ENCODE data around the gene SLC22A15. TPM values are rescaled to one million over a fixed set of nuclear protein-coding genes. Genes with fewer than 3 reads are reported as not detected.

Gene SLC22A15
- total and polyA plus RNA-seq, 4 donors = 5.3 to 16.4 (median 10.7) TPM

- no peaks in the 10 kb centered on the region for H3K9me3 ChIP-seq (ENCODE audit: control insufficient read depth in 4 of 4, insufficient read depth in 3 of 4, low read length in 3 of 4)
- no peaks in the 10 kb centered on the region for H3K4me1 ChIP-seq (ENCODE audit: control insufficient read depth in 5 of 5, insufficient read depth in 5 of 5, low read length in 5 of 5)
- ATAC-seq (ENCODE audit: insufficient read depth, low FRiP score) (no peak), DNase-seq (peak in 1 of 3 donors; percentile 20)
- no peak overlapping the region for H3K27ac ChIP-seq (ENCODE audit: low read depth in 1 of 2, low read length in 1 of 2)
- no peaks in the 10 kb centered on the region for H3K36me3 ChIP-seq (ENCODE audit: control insufficient read depth in 4 of 4, insufficient read depth in 4 of 4, low read length in 4 of 4)
- no peak for TF ChIP-seq CTCF (IDR thresholded peaks at IDR 0.05; ENCODE audit: control extremely low read depth, extremely low read depth)
- WGBS, 2 donors = 64 to 80% methylated on average over 3 of the region's 3 CpGs
- no peaks in the 10 kb centered on the region for H3K27me3 ChIP-seq (ENCODE audit: control insufficient read depth in 3 of 3, insufficient read depth in 3 of 3, low read length in 2 of 3)
- H3K9ac ChIP-seq (ENCODE audit: insufficient read depth in 1 of 2, low read length in 2 of 2) = no peak overlapping the region
- no peak overlapping the region for H3K4me3 ChIP-seq
Observed at GRCh38 chr1:115933625-115934024, 42.7 kb upstream of the SLC22A15 start.

- no peaks in the 10 kb centered on the region for H3K36me3 ChIP-seq (ENCODE audit: control insufficient read depth in 4 of 4, insufficient read depth in 4 of 4, low read length in 4 of 4)
- no peak overlapping the region for H3K9ac ChIP-seq (ENCODE audit: insufficient read depth in 1 of 2, low read length in 2 of 2)
- DNase-seq (no peak), ATAC-seq (ENCODE audit: insufficient read depth, low FRiP score) (no peak)
- no peak overlapping the region for H3K27ac ChIP-seq (ENCODE audit: low read depth in 1 of 2, low read length in 1 of 2)
- TF ChIP-seq CTCF (IDR thresholded peaks at IDR 0.05; ENCODE audit: control extremely low read depth, extremely low read depth) = no peak
- H3K4me1 ChIP-seq (ENCODE audit: control insufficient read depth in 5 of 5, insufficient read depth in 5 of 5, low read length in 5 of 5) = no peaks in the 10 kb centered on the region
- H3K4me3 ChIP-seq = no peak overlapping the region
- H3K27me3 ChIP-seq (ENCODE audit: control insufficient read depth in 3 of 3, insufficient read depth in 3 of 3, low read length in 2 of 3) = no peaks in the 10 kb centered on the region
- no peaks in the 10 kb centered on the region for H3K9me3 ChIP-seq (ENCODE audit: control insufficient read depth in 4 of 4, insufficient read depth in 3 of 4, low read length in 3 of 4)
- 85 to 88% methylated on average over 6 of the region's 6 CpGs for WGBS, 2 donors
Observed at GRCh38 chr1:115939455-115939854, 36.9 kb upstream of the SLC22A15 start.

- Histone ChIP-seq H3K27me3 (ENCODE audit: control insufficient read depth in 3 of 3, insufficient read depth in 3 of 3, low read length in 2 of 3) (peaks cover 0 to 4% (median 0%) of the 10 kb centered on the region in 3 donors), H3K27ac (ENCODE audit: low read depth in 1 of 2, low read length in 1 of 2) (no peak overlapping the region), H3K4me1 (ENCODE audit: control insufficient read depth in 5 of 5, insufficient read depth in 5 of 5, low read length in 5 of 5) (no peaks in the 10 kb centered on the region), H3K36me3 (ENCODE audit: control insufficient read depth in 4 of 4, insufficient read depth in 4 of 4, low read length in 4 of 4) (no peaks in the 10 kb centered on the region), H3K9me3 (ENCODE audit: control insufficient read depth in 4 of 4, insufficient read depth in 3 of 4, low read length in 3 of 4) (no peaks in the 10 kb centered on the region), H3K9ac (ENCODE audit: insufficient read depth in 1 of 2, low read length in 2 of 2) (no peak overlapping the region), H3K4me3 (no peak overlapping the region)
- peak; percentile 76 for ATAC-seq (ENCODE audit: insufficient read depth, low FRiP score)
- peak in 2 of 3 donors; percentile 5 to 51 for DNase-seq
- WGBS, 2 donors = 40 to 52% methylated on average over 3 of the region's 3 CpGs
- TF ChIP-seq CTCF (IDR thresholded peaks at IDR 0.05; ENCODE audit: control extremely low read depth, extremely low read depth) = no peak
Observed at GRCh38 chr1:115946116-115946515, 30.2 kb upstream of the SLC22A15 start.

- TF ChIP-seq CTCF (IDR thresholded peaks at IDR 0.05; ENCODE audit: control extremely low read depth, extremely low read depth) = no peak
- no peak overlapping the region for H3K9ac ChIP-seq (ENCODE audit: insufficient read depth in 1 of 2, low read length in 2 of 2)
- H3K4me3 ChIP-seq = no peak overlapping the region
- H3K36me3 ChIP-seq (ENCODE audit: control insufficient read depth in 4 of 4, insufficient read depth in 4 of 4, low read length in 4 of 4) = no peaks in the 10 kb centered on the region
- WGBS, 2 donors = 75 to 77% methylated on average over 2 of the region's 2 CpGs
- H3K4me1 ChIP-seq (ENCODE audit: control insufficient read depth in 5 of 5, insufficient read depth in 5 of 5, low read length in 5 of 5) = peaks cover 0 to 1% (median 0%) of the 10 kb centered on the region in 5 donors
- H3K27me3 ChIP-seq (ENCODE audit: control insufficient read depth in 3 of 3, insufficient read depth in 3 of 3, low read length in 2 of 3) = peaks cover 0 to 4% (median 0%) of the 10 kb centered on the region in 3 donors
- H3K27ac ChIP-seq (ENCODE audit: low read depth in 1 of 2, low read length in 1 of 2) = no peak overlapping the region
- ATAC-seq (ENCODE audit: insufficient read depth, low FRiP score) (no peak), DNase-seq (no peak)
- no peaks in the 10 kb centered on the region for H3K9me3 ChIP-seq (ENCODE audit: control insufficient read depth in 4 of 4, insufficient read depth in 3 of 4, low read length in 3 of 4)
Observed at GRCh38 chr1:115949156-115949555, 27.2 kb upstream of the SLC22A15 start.
